ENCODE results near the gene PSME3.

DNA sequence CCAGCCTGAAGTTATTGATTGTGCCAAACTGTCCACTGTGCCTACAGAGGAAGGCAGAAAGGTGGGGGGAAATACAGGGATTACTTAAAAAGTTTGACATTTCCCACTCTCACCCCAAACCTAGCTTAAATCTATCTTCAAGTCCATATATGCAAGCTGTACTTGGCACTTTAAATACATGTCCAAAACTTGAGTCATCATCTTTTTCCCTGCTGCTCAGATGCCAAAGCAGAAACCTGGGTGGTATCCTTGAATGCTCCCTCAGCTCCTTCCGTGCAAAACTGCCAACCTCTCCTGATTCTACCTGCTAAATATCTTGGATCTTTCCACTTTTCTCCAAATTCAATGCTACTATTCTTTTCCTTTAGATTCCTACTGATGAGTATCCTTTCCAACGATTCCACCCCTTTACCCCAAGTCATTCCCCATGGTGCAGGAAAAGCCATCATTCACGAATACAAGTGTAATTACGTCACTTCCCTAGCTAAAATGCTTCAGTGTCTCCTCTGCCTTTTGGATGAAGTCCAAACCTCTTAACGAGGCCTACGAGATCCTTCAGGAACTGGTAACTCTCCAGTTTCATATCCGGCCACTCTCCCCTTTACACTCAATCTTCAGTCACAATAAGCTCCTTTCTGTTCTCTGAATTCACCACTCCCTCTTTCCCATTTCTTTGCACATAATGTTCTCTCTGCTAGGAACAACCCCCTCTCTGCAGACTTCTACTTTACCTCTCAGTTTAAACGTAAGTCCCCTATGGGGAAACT, 18.4 kb upstream of the PSME3 start:
- TF ChIP-seq, protein P1, sequence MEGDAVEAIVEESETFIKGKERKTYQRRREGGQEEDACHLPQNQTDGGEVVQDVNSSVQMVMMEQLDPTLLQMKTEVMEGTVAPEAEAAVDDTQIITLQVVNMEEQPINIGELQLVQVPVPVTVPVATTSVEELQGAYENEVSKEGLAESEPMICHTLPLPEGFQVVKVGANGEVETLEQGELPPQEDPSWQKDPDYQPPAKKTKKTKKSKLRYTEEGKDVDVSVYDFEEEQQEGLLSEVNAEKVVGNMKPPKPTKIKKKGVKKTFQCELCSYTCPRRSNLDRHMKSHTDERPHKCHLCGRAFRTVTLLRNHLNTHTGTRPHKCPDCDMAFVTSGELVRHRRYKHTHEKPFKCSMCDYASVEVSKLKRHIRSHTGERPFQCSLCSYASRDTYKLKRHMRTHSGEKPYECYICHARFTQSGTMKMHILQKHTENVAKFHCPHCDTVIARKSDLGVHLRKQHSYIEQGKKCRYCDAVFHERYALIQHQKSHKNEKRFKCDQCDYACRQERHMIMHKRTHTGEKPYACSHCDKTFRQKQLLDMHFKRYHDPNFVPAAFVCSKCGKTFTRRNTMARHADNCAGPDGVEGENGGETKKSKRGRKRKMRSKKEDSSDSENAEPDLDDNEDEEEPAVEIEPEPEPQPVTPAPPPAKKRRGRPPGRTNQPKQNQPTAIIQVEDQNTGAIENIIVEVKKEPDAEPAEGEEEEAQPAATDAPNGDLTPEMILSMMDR (IDR thresholded peaks at IDR 0.05; ENCODE audit: borderline replicate concordance, extremely low read depth, low read length, poor library complexity, severe bottlenecking), result no peak
- no peak for TF ChIP-seq EZH2 (IDR thresholded peaks at IDR 0.05; ENCODE audit: borderline replicate concordance, low read depth, low read length, severe bottlenecking)

All from DND-41 (cell line).